Nephron progenitor cell (in vitro differentiated cells): Measurements from ENCODE around the gene KDM8.

ENCODE experiments used
- DNase-seq: peaks from one replicate; pipeline ENCODE4 v3.0.0; 2021
- H3K27ac Mint-ChIP-seq: 2 replicates; pipeline ENCODE4 v1.8.0; 2021; ENCODE audit warnings: mild to moderate bottlenecking, moderate library complexity, mixed read lengths
- H3K27me3 Mint-ChIP-seq: 2 replicates; pipeline ENCODE4 v1.8.0; 2021; ENCODE audit warnings: mild to moderate bottlenecking, low read depth, mixed read lengths; ENCODE audit not compliant: poor library complexity
- H3K36me3 Mint-ChIP-seq: 2 replicates; pipeline ENCODE4 v1.8.0; 2021; ENCODE audit warnings: low read depth, mixed read lengths
- H3K4me1 Mint-ChIP-seq: 2 replicates; pipeline ENCODE4 v1.8.0; 2021; ENCODE audit warnings: mixed read lengths
- H3K4me3 Mint-ChIP-seq: 2 replicates; pipeline ENCODE4 v1.8.0; 2021; ENCODE audit warnings: mild to moderate bottlenecking, moderate library complexity, mixed read lengths
- H3K9me3 Mint-ChIP-seq: 2 replicates; pipeline ENCODE4 v1.8.0; 2021; ENCODE audit warnings: mild to moderate bottlenecking, moderate library complexity, mixed read lengths
- CTCF ChIP-seq: fragments of 200-600 bp; sonication (generic); IDR thresholded peaks from 2 replicates; pipeline ENCODE4 v1.5.0; 2021; ENCODE audit warnings: antibody characterized with exemption

Gene KDM8

GRCh38 chr16:27225536-27226360 is 22.4 kb downstream of the KDM8 start:
- TF ChIP-seq CTCF = no peak

GRCh38 chr16:27226476-27226875 is 23.1 kb downstream of the KDM8 start:
- DNase-seq = no peak
- Mint-ChIP-seq H3K36me3 (no peaks in the 10 kb centered on the region), H3K27me3 (peaks cover 16% of the 10 kb centered on the region), H3K27ac (no peak overlapping the region), H3K4me3 (no peak overlapping the region), H3K9me3 (no peaks in the 10 kb centered on the region), H3K4me1 (peaks cover 49% of the 10 kb centered on the region)
- TF ChIP-seq CTCF = no peak

More at GRCh38 chr16:27225536-27226360, 22.4 kb downstream of the KDM8 start:
- Mint-ChIP-seq H3K36me3 (no peaks in the 10 kb centered on the region), H3K9me3 (no peaks in the 10 kb centered on the region), H3K27me3 (peaks cover 16% of the 10 kb centered on the region), H3K4me1 (peaks cover 44% of the 10 kb centered on the region), H3K27ac (peak overlapping the region; percentile 47), H3K4me3 (no peak overlapping the region)
- no peak for DNase-seq

- Mint-ChIP-seq H3K36me3 (no peaks in the 10 kb centered on the region), H3K4me3 (no peak overlapping the region), H3K9me3 (no peaks in the 10 kb centered on the region), H3K27ac (no peak overlapping the region), H3K27me3 (peaks cover 13% of the 10 kb centered on the region), H3K4me1 (peaks cover 51% of the 10 kb centered on the region)
- no peak for DNase-seq
- TF ChIP-seq CTCF = no peak
Observed at GRCh38 chr16:27226976-27227705, 23.8 kb downstream of the KDM8 start.

GRCh38 chr16:27228045-27228444 is 24.7 kb downstream of the KDM8 start:
- H3K27ac Mint-ChIP-seq = no peak overlapping the region
- no peak overlapping the region for H3K4me3 Mint-ChIP-seq

GRCh38 chr16:27228621-27229501 is 25.5 kb downstream of the KDM8 start:
- Mint-ChIP-seq H3K27ac (no peak overlapping the region), H3K36me3 (no peaks in the 10 kb centered on the region), H3K27me3 (peaks cover 9% of the 10 kb centered on the region), H3K9me3 (no peaks in the 10 kb centered on the region), H3K4me1 (peaks cover 54% of the 10 kb centered on the region), H3K4me3 (no peak overlapping the region)
- no peak for TF ChIP-seq CTCF
- peak; percentile 66 for DNase-seq

More at GRCh38 chr16:27228045-27228444, 24.7 kb downstream of the KDM8 start:
- Mint-ChIP-seq H3K4me1 (peaks cover 51% of the 10 kb centered on the region), H3K27me3 (peaks cover 12% of the 10 kb centered on the region), H3K9me3 (no peaks in the 10 kb centered on the region), H3K36me3 (no peaks in the 10 kb centered on the region)
- no peak for DNase-seq
- TF ChIP-seq CTCF = no peak
